Mucosa of gallbladder (tissue), 1 donor: Measurements from ENCODE around the gene WDR37. TPM values are rescaled to one million over a fixed set of nuclear protein-coding genes. Genes with fewer than 3 reads are reported as not detected.

Experiments
- DNase-seq: peaks from one replicate; pipeline ENCODE4 v3.0.0-alpha.2; 2020; ENCODE audit warnings: low spot score
- total RNA-seq: library from RNA; stranded (reverse); gene quantifications from one replicate; pipeline ENCODE4 v1.2.1, GENCODE V29; 2021
- donor health status: DM: no; HTN: no; CAD: no.

Gene WDR37
- total RNA-seq, 1 donor from 2014 or later = 15.5 TPM

DNA sequence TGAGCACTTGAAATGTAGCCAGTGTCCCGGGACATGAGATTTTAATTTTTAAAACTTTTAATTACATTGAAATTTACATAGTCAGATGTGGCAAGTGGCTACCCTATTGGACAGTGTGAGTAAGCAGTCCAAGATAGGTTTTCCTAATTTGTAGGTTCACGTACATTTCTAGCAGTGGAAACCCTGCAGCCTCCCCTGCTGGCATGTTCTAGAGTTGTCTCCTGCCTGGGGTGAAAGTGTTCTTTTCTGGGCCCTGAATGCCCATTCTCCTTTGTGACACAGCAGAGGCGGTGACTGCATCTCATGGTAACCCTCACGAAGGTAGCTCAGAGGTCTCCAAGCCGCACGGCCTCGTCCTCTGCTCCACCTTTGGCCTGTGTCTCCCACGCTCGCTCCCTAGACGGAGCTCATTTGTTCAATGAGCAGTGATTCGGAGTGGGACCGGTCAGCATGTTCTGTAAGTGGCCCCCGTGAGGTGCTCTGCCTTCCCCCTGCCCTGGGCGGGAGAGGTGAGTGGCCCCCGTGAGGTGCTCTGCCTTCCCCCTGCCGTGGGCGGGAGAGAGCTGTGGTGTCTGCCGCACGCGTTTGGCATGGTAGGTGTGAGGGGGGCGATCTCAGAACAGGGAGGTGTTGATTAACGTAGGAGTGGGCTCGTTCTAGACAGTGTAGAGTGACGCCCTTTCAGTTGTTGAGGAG, 18.0 kb downstream of the WDR37 start:
- DNase-seq = no peak

DNA sequence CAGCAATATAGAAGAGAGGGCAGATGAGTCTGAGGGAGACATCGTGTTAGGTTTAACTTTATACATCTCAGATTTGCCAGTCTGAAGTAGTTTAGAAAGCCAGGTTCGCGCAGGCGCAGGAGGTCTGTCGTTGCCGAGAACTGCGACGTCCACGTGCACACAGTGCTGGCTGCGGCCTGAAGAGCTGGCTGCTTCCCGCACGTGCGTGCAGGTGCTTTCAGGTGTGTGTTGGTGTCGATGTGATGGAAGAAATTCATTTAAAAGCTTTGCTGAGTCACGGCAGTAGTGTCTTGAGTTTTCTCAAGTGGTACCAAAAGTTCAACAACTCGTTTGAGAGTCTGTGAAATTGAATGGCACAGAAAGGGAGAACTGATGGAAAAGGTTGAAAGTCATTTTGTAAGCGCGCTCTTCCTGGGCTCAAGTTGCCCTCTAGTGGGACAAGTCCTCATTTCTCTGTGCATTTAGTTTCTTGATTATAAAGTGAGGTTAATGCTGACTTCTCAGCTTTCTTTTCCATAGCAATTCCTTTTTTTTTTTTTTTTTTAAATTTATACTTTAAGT, 18.6 kb downstream of the WDR37 start:
- no peak for DNase-seq

DNA sequence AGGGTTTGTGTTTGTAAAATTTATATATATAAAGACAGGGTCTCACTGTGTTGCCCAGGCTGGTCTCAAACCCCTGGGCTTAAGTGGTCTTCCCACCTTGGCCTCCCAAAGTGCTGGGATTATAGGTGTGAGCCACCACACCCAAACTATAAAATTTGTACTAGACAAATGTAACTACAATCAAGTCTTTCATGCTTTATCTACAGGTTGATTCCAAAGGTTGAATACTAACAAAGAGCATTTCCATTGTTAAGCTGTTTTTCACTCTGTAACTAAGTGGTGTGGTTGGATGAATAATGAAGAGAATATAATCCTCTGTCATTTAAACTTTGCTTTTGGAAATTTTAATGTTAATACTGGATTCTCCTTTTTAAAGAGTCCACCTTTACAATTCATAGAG, 22.5 kb downstream of the WDR37 start:
- no peak for DNase-seq

DNA sequence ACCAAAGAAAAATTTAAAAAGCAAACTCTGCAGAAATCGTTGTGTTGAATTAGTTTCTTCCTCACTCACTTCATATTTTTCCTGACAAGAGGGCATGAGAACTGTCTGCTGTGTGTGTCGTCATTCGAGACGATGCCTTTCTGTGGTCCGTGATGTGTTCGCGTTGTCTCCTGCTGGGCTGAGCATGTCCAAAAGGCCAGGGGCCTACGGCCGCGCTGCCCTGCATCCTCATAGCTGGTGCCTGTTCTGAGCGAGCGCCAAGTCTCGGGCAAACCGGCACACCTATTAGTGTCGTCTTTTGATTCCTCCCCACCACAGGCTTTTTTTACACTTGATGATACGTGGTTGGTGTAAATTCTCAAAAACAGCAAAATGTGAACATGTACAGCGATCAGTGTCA, 27.4 kb downstream of the WDR37 start:
- DNase-seq = no peak

DNA sequence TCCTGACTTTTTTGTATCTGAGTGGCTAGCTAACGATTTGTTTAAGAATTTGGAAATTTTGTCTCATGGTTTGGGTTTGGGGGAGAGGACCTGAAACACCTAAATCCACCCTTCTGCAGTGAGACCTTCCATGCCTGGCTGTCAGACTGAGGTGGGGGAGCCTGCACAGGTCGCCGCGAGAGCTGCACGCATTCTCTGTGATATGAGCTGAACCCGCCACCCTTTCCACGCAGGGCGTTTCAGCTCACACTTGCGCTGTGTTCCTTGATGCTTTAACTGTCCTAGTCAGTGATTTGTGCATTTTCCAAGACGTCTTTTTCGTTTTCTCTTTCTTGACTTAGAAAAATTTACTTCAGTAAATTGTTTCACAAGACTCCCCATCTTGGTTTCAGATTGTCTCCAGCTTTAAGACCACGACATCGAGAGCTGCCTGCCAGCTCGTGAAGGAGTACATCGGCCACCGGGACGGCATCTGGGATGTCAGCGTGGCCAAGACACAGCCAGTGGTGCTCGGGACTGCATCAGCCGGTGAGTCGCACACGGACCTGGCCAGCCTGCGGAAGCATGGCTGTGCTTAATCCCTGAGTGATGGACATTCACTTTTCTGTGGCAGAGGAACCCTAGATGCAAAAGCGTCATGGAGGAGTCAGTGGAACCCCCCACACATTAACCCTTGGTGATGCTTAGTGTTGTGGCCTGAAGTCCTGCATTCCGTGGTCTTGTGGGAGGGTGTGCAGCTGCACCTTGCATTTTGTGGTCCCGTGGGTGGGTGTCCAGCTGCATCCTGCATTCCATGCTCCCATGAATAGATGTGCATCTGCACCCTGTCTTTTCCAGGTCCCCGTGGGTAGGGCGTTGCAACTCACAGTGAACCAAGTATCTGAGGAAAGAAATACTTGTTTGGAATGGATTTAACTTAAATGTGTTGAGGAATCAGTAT, 28.1 kb downstream of the WDR37 start:
- no peak for DNase-seq

DNA sequence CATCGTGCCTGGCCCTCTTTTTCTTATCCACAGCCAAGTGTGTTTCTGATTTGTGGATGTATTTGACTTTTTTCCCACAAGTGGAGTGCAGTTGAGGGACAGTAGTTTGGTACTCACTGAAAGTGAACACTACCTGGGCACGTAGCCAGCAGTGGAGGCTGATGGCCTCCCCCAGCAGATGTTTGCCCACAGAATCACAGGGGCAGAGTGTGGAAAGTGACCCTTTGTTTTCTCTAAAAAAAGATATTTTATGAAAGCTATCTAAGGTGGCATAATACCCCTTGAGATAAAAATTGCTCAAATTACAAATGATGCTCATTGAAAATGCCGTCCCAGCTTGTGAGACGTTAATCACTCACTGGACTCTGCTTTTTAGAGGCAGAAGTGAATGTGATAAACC, 29.1 kb downstream of the WDR37 start:
- DNase-seq = no peak

DNA sequence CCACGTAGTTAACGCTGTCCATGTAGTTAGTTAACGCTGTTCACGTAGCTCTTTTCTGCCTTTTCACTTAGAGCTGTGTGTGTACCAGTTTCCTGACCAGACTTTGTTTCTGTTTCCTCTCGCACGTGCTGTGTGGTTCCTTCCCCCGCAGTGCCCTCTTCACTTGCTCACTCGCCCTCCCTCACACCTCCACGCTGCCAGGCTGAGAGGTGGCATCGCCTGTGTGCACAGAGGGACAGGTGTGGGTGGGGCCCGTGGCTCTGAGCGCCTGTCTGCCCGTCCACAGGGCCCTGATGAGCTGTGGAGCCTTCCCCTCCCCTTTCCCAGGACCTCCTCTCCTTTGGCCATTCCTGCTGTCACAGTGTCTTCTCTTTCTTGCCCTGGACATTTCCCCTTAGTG, 30.6 kb downstream of the WDR37 start:
- DNase-seq = no peak

DNA sequence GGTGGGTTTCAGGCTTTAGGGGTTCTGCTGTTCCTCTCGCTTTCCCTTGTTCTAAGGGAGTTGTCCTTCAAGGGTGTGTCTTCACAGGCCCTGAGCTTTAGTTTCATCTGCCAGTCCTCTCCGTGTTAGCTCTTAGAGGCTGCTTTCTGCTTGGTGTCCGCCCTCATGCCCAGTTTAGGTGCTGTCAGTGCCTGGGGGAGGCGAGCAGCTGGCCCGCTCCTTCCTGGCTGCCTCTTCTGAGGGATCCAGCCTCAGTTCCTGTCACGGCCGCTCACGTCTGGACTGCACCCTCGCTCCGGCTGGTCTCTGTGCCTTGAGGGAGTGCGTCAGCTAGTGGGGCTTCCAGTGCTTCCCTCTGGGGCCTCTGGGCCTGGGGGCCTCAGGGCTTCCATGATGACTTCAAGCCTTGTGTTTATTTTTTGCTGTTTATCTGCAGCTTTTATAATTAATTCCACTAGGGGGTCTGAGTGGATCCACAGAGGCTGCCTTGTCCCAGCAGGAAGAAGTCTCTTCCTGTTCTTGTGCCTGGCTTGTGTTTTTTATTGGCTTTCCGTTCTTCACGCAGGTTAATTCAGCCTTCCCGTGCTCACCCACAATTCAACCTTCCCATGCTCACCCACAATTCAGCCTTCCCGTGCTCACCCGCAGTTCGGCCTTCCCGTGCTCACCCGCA, 33.0 kb downstream of the WDR37 start:
- no peak for DNase-seq

DNA sequence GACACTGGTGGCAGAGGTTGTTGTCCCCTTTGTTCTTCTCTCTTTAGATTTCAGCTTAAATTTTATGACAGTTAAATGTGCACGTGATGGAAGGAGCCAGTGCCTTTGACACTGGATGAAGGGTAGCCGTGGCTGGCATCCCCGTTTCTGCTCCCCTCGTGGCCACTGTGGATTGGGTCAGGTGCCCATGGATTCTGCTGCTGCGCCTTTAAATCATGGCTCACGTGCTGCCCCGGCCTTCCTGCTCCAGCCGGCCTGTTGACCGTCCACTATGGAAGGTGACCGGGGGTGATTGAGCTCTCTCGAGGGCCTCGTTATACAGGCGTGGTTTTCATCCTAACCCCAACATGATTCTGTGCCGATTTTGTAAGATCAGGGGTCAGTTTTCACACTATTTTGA, 34.5 kb downstream of the WDR37 start:
- DNase-seq = no peak

DNA sequence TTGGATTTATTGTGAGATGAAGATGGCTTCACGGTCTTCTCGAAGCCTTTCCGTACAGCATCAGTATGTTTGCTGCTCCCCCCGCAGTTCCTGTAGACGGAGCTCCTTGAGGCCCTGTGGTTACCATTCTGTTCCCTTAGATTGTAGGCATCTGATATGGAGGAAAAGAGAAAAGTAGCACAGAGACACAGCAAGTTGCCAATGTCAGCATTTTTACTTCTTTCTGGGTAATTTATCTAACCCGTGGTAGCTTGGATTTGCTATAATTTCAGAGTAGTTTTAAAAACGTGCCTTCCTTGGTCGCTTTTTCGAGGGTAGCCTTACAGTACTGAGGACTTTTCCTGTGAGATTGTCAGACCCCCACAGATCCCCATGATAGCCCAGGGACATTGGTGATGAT, 37.5 kb downstream of the WDR37 start:
- DNase-seq = no peak

DNA sequence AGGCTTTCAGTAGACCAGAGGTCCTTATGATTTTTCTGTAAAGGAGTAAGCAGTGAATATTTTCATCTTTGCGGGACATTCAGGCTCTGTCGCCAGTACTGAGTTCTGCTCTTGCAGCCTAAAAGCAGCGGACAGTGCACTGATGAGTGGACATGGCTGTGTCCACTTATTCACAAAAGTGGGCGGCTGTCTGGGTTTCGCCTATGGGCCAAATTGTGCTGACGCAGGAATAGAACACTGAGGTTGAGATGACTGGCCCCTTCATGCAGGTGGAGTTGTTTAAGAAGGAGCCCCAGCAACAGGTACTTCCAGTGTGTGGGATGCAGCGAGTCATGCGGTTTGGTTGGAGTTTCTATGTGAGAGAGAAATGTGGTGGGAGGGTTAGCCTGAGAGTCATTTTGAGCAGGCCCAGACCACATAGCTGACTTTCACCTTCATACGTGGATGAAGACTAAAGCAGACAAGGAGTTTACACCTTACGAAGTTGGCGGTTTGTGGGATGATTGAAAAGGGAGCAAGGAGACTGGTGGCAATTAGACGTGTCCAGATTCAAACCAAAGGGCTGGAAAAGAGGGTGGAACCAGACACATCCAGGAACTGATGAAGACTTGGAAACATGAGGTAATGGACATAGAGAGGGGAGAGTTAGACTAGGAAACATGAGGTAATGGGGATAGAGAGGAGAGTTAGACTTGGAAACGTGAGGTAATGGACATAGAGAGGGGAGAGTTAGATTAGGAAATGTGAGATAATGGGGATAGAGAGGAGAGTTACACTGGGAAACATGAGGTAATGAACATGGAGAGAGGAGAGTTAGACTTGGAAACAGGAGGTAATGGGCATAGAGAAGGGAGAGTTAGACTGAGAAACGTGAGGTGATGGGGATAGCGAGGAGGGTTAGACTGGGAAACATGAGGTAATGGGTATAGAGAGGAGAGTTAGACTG, 38.2 kb downstream of the WDR37 start:
- DNase-seq = no peak

DNA sequence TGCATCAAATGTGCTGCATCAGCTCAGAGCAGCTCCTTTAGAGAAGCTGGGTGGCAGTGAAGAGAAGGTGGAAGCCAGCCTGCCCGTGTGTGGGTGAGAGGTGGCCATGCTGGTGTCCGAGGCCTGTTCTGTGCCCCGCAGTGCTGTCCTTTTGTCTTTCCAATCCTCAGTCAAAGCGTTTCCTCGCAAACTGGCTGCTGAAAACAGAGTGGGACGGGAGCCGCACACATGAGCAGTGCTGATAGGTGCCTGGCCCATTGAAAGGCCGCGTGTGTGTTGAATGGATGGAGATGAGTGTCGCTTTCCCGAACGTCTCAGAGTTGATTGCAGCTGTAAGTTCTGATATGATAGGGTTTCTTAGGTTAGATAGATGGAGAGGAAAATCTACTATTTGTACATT, 39.3 kb downstream of the WDR37 start:
- DNase-seq = no peak

DNA sequence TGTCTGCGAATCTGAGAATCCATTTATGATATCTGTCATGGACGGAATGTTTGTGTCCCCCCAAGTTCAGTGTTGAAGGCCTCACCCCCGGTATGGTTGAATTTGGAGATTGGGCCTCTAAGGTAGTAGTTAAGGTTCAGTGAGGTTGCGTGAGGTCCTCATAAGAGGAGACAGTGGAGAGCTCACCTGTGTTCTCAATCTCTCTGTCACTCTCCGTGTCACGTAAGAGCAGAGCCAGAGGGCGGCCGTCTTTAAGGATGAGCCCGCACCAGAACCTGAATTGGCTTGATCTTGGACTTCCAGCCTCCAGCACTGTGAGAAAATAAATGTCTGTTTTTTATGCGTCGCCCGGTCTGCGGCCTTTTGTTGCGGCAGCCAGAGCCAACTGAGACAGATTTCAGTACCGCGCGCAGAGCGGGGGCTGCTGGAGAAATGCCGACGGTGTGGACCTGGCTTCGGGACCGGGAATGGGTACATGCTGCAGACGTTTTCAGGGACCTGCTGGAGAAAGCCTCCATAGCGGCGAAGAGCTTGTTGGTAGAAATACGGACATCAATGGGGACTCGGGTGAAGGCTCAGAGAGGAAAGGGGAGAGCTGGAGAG, 40.2 kb downstream of the WDR37 start:
- no peak for DNase-seq

DNA sequence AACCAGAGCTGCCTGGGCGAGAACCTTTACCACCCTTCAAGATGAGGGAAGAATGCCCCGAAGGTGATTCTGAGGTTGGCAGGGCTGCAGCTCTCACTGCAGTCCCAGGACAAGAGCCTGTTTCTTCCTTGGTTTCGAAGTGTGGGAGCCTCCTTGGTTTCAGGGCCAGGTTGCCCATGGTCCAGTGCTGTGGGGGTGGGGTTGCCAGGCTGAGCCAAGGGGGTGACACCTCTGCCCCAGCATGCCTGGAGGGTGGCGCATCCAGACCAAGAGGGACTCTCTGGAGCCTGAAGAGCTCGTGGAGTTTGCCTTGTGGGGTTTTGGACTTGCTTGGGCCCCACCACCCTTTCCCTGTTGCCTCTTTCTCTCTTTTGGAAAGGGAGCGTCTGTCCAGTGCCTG, 41.3 kb downstream of the WDR37 start:
- DNase-seq = no peak

DNA sequence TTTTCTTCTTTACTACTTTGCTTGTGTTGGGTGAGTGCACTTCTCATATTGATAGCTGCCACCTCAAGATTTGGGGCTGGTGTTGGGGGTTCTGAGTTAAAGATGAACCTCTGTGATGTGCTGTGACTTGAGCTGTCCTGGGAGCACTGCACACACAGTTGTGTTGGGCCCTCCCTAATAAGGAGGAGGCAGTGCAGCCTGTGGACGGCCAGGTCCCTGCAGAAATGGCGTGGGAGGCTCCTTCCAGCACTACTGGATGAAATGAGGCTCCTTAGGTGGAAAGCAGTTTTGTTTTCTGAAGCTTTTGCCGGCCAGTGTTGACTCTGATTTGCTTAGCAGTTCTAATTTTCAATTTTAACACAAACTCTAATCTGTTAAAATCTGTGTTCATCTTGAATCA, 44.0 kb downstream of the WDR37 start:
- DNase-seq = no peak

DNA sequence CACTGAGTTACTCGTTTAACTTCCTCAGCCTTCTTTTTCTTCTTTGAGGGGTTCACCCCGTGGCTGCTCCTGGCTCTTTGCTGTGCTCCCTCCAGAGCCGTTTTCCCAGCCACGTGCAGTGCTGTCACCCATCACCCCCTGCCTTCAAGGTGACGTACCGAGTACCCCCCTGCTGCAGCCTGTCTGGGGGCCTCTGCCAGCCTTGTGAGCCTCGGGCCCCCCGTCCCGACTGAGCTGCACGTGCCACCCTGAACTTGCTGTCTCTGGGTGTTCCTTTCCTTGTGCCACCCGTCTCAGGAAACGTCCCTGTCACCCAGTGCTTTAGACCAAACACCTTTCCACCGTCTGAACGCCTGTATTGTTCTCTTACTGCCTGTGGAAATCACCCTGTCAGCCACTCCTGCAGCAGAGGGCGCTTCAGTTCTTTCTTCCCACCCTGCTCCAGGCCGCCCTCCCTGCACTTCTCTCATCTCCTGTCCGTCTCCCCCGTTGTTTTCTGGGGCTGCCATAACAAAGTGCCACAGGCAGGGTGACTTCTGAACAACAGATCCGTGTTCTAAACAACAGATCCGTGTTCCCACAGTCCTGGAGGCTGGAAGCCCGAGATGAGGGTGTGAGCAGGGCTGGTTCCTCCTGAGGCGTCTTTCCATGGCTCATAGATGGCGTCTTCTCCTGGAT, 44.6 kb downstream of the WDR37 start:
- DNase-seq = no peak

DNA sequence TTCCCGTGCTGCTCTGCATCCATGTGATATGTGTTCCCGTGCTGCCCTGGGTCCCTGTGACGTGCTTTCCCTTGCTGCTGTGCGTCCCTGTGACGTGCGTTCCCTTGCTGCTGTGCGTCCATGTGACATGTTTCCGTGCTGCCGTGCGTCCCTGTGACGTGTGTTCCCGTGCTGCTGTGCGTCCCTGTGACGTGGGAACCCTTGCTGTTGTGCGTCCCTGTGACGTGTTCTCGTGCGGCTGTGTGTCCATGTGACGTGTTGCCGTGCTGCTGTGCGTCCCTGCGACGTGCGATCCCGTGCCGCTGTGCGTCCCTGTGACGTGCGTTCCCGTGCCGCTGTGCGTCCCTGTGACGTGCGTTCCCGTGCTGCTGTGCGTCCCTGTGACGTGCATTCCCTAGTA, 45.8 kb downstream of the WDR37 start:
- DNase-seq = no peak

DNA sequence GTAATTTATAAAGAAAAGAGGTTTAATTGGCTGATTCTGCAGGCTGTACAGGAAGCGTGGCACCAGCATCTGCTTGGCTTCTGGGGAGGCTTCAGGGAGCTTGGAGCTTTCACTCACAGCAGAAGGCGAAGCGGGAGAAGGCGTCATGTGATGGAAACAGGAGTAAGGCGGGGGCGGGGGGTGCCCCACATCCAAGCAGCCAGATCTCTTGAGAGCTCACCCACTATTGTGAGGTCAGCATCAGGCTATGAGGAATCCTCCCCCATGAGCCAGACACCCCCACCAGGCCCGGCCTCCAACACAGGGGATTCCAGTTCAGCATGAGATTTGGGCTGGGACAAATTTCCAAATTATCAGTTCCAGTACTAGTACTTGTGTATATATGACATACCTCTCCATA, 46.2 kb downstream of the WDR37 start:
- DNase-seq = no peak

DNA sequence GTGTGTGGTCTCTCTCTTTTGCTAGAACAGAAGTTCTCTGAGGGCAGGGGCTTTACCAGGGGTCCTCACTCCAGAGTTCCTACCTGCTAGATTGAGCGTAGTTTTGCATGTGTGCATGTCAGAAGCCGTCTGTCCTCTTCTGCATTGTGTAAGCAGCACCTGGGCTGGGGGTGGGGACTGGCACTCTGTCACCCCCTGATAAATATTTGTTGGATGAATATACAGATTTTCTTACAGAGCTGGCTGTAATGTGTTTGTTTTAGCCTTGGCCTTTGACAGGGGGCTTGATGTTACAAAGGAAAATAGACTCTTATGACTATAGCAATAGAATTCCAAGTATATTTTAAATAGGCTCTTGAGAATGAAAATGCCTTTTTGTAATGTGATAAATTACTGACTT, 46.6 kb downstream of the WDR37 start:
- DNase-seq = no peak

DNA sequence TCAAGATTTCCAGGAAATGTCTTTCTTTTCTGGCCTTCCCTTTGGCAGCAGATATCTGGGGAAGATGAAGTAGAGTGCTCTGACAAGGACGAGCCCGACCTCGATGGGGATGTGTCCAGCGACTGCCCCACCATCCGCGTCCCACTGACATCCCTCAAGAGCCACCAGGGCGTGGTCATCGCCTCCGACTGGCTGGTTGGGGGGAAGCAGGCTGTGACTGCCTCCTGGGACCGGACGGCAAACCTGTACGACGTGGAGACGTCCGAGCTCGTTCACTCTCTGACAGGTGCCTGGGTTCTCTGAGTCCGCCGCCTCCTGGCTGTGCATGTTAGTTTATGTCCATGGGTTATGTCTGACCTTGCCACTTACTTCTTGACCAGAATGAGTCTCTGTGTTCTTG, 47.4 kb downstream of the WDR37 start:
- no peak for DNase-seq
